MG63 (cell line): ENCODE results near the gene SLC39A11. TPM values are rescaled to one million over a fixed set of nuclear protein-coding genes. Genes with fewer than 3 reads are reported as not detected.

Experiments
- DNase-seq: peaks from one replicate; pipeline ENCODE4 v3.0.0-alpha.2; 2020
- H3K27me3 ChIP-seq: fragments of 250-450 bp; sonication (Bioruptor Pico); 2 replicates; pipeline ENCODE4 v1.5.1; 2020; ENCODE audit warnings: mild to moderate bottlenecking, moderate library complexity
- H3K36me3 ChIP-seq: fragments of 250-450 bp; sonication (Bioruptor Pico); 2 replicates; pipeline ENCODE4 v1.5.1; 2020; ENCODE audit warnings: mild to moderate bottlenecking, moderate library complexity
- H3K4me3 ChIP-seq: fragments of 250-450 bp; sonication (Bioruptor Pico); 2 replicates; pipeline ENCODE4 v1.5.1; 2020; ENCODE audit warnings: mild to moderate bottlenecking, moderate library complexity
- H3K9me3 ChIP-seq: fragments of 250-450 bp; sonication (Bioruptor Pico); 2 replicates; pipeline ENCODE4 v1.5.1; 2020; ENCODE audit warnings: mild to moderate bottlenecking, moderate library complexity
- total RNA-seq: library from RNA; depleted of rRNA; stranded (reverse); fragments of >200 nt; shearing (Covaris generic); gene quantifications from 2 replicates; pipeline ENCODE4 v1.2.3, GENCODE V29; 2014; ENCODE audit warnings: low replicate concordance; rRNA removed

Gene SLC39A11
- total RNA-seq, 1 experiment from 2014 or later: 13.7 TPM

DNA sequence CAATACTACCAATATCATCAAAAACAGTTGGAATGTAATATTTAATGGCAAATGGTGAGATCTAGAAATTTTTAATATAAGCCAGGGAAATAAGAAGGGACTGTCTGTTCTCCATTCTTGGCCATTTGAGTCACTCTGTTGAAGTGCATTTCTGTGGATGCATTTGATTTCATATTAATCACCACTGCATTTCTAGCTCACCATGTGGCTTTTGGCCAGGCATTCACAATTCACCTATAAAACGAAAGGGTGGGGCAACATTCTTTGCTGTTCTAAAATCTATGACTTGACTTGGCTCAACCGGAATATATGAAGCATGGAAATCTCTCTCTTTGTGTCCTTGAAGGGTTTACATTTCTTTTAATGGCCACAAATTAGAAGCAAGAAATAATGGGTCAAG is 483.0 kb downstream of the SLC39A11 start:
- DNase-seq: peak; percentile 69
- H3K4me3 ChIP-seq: no peak overlapping the region
- H3K27me3 ChIP-seq: no peaks in the 10 kb centered on the region
- H3K36me3 ChIP-seq: no peaks in the 10 kb centered on the region
- H3K9me3 ChIP-seq: peaks cover 8% of the 10 kb centered on the region

DNA sequence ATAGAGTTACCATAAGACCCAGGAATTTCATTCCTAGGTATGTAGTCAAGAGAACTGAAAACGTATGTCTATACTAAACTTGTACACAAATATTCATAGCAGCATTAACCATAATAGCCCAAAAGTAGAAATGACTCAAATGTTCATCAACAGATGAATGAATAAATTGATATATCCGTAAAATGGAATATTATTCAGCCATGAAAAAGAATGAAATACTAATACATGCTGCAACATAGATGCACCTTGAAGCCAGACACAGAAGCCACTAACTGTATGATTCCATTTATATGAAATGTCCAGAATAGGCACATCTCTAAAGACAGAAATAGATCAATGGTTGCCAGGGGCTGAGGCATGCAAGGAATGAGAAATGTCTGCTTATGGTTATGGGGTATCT is 484.1 kb downstream of the SLC39A11 start:
- DNase-seq: no peak
- H3K27me3 ChIP-seq: no peaks in the 10 kb centered on the region
- H3K4me3 ChIP-seq: no peak overlapping the region
- H3K9me3 ChIP-seq: peaks cover 8% of the 10 kb centered on the region
- no peaks in the 10 kb centered on the region for H3K36me3 ChIP-seq

DNA sequence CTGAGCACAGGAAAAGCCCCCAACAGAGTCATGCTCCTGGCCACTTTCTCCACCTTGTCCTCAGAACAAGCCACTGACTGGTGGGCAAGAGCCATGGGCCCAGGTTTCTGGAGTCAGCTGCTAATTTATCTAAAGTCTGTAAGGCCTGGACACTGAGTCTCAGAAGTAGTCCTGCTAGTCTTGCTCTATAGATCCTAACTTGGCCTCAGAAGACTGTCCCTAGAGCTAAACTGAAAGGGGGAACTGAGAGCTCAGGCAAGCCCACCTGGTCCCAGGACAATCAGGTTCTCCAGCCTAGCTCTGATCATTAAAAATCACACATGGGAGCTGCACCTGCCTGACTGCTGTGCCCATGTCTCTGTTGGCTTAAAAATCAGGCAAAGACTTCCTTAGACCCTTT is 485.8 kb downstream of the SLC39A11 start:
- Histone ChIP-seq H3K36me3 (no peaks in the 10 kb centered on the region), H3K27me3 (no peaks in the 10 kb centered on the region), H3K9me3 (peaks cover 8% of the 10 kb centered on the region), H3K4me3 (no peak overlapping the region)
- DNase-seq: no peak

DNA sequence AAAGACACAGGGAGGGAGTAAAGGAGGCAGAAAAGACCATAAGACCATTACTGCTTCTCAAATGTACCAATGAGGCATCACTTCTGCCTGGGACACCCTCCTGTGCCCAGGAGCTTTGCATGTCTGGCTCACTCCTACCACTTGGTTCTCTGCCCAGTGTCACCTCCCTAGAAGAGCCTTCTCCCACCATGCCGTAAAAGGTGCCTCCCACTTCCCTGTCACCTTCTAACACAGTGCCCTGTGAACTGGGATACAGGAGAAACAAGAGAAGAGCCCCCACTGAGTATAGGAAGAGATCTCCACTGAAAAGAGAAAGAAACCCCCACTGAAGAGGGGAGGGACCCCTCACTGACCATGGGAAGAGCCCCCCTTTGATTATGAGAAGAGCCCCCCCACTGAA is 486.9 kb downstream of the SLC39A11 start:
- H3K36me3 ChIP-seq: no peaks in the 10 kb centered on the region
- no peak overlapping the region for H3K4me3 ChIP-seq
- DNase-seq: no peak
- peaks cover 8% of the 10 kb centered on the region for H3K9me3 ChIP-seq
- H3K27me3 ChIP-seq: no peaks in the 10 kb centered on the region

DNA sequence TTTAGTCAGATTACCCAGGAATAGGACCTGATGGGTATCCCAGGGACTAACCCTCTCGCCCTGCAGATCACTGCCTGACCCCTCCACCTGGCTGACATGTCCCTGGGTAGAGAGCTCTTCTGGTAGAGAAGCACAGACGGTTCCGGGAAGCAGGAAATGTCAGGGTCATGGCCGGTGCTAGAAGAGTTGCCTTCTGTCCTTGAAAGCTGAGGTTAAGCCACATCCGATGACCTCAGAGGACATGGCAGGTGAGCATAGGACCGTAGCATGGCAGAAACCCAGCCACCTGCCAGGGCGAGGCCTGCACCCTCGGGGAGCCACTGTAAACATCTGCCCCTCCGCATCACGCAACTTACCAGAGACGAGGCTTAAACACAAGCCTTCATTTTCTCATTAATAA is 488.0 kb downstream of the SLC39A11 start:
- DNase-seq: no peak
- no peak overlapping the region for H3K4me3 ChIP-seq
- H3K36me3 ChIP-seq: no peaks in the 10 kb centered on the region
- peaks cover 8% of the 10 kb centered on the region for H3K9me3 ChIP-seq
- H3K27me3 ChIP-seq: no peaks in the 10 kb centered on the region

DNA sequence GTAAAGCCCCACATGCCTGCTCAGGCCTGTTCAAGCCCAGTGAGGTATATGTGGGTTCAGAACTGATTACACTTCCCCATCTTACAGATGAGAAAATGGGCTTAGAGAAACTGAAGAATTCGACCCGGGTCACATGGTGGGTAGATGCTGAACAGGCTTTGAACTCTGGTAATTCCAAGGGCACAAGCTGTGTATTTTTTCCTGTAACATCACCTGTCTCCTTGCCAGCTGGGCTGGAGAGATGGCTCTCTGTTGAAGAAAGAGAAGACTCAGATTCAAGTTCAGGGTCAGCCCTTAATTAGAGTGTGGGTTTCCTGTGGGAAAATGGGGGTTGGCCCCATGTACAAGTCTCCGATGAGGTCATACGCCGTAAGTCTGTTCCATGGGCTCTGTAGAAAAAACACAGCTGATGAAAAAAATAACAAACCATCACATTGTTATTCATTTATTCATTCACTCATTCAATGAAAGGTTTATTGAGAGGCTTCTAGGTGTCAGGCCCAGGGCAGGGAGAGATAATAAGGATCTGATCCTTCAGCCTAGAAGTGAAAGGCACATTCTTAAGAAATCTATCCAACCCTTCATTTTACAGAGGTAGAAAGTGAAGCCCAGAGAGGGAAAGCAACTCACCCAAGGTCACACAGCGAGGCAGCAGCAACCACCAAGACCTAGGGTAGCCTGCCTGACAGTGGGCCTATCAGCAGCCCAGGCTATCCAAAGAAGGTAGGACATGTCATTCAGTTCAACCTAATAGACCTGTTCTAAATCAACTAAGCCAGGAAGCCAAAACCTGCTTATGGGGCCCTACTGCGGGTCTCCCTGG is 488.9 kb downstream of the SLC39A11 start:
- DNase-seq: no peak
- Histone ChIP-seq H3K4me3 (no peak overlapping the region), H3K9me3 (peaks cover 8% of the 10 kb centered on the region), H3K27me3 (0 out of 2 replicates have a peak, but pooled peaks cover 1% of the 10 kb centered on the region), H3K36me3 (no peaks in the 10 kb centered on the region)

DNA sequence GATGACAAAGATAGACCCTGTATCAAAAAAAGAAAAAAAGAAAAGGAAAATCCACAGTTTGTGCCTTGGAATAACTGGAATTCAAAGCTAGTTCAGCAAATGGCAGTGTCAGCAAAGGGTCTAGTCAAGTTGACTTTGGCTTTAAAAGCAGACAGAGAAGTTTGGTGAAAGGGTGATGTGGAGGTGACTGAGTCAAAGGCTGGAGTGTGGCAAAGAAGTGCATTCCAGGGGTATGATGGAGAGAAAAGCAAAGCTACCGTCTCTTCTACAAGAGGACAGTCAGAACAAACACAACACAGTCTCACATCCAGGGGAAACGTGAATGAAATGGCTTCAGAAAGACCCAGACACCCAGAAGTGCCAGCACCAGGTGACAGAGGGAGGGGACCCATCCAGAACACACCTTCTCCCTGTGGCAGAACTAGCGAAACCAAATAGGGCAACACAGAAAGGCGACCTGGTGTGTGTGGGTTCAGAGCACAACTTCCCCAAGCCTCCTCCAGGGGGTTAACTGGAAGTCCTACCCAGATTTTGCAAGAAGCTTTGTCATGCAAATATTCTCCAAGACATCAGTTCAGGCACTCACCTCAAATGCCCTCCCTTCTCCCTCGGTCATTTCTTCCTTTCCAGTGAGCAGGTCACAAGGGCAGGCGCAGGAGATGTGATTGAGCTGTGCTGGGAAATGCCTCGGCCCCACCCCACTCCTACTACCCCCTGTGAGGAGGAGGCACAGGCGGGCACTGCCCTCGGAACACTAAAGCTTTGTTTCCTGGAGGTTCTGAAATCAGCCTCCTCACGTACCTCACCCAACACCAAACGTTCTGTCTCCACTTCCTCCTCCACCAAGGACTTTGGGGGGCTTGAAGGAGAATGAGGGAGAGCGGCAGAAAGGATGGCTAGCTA is 489.7 kb downstream of the SLC39A11 start:
- H3K27me3 ChIP-seq: 0 out of 2 replicates have a peak, but pooled peaks cover 2% of the 10 kb centered on the region
- no peaks in the 10 kb centered on the region for H3K36me3 ChIP-seq
- no peak for DNase-seq
- H3K4me3 ChIP-seq: no peak overlapping the region
- H3K9me3 ChIP-seq: peaks cover 6% of the 10 kb centered on the region

DNA sequence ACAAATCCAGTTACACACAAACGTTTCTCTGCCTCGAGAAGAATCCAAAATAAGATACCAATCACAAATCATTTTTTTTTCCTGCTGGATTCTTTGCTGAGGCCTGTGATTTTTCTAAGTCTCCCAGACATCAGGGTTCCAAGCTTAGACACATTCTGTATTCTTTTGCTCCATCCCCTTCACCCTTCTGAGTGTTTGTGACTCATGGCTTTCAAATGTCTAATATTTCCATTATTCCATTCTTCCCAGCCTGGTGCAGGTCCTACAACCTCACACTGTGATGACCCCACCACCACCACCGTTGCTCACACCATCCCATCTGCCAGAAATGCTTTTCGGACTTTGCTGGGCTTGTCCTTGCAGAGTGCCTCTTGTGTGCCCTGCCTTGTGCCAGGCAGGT is 491.6 kb downstream of the SLC39A11 start:
- Histone ChIP-seq H3K4me3 (no peak overlapping the region), H3K36me3 (no peaks in the 10 kb centered on the region), H3K9me3 (no peaks in the 10 kb centered on the region), H3K27me3 (peaks cover 5% of the 10 kb centered on the region; the same call in 1 of the 2 replicates)
- no peak for DNase-seq

DNA sequence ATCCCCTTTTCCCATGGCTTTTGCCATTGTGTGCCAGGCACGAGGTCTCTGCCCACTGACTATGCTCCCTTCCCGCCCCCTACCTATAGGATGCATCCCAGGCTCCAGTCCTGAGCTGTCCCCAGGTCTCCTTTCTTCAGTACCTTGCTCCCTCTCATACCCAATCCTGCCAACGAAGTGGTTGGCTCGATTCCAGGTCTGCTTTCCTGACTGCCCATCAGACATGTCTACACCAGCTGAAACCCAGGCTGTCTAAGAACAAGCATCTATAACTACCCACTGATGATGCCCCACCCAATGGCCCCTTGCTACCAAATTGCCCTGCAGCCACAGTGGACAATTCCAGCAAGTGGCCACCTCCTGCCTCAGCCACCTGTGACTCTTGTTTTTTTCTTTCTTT is 492.6 kb downstream of the SLC39A11 start:
- no peaks in the 10 kb centered on the region for H3K9me3 ChIP-seq
- H3K27me3 ChIP-seq: peaks cover 5% of the 10 kb centered on the region; the same call in 1 of the 2 replicates
- no peak for DNase-seq
- H3K36me3 ChIP-seq: no peaks in the 10 kb centered on the region
- no peak overlapping the region for H3K4me3 ChIP-seq

DNA sequence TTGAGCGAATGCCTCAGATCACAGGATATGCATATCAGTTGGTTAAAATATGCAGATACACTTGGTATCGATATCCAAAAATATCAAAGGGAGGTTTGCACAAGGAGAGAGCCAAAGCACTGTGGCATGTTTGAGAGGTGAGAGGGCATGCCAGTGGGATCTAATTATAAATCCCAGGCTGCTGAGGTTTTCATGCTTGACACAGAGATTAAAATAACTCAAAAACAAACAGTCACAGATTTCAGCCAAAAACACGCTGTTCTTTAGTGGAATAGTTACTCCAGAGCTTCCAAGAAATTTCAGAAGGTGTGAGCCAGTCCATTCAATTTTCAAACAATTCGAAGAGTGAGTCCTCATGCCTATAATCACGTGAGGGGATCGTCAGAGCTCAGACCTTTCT is 493.8 kb downstream of the SLC39A11 start:
- no peak overlapping the region for H3K4me3 ChIP-seq
- H3K27me3 ChIP-seq: peaks cover 5% of the 10 kb centered on the region; the same call in 1 of the 2 replicates
- DNase-seq: no peak
- no peaks in the 10 kb centered on the region for H3K9me3 ChIP-seq
- H3K36me3 ChIP-seq: no peaks in the 10 kb centered on the region

DNA sequence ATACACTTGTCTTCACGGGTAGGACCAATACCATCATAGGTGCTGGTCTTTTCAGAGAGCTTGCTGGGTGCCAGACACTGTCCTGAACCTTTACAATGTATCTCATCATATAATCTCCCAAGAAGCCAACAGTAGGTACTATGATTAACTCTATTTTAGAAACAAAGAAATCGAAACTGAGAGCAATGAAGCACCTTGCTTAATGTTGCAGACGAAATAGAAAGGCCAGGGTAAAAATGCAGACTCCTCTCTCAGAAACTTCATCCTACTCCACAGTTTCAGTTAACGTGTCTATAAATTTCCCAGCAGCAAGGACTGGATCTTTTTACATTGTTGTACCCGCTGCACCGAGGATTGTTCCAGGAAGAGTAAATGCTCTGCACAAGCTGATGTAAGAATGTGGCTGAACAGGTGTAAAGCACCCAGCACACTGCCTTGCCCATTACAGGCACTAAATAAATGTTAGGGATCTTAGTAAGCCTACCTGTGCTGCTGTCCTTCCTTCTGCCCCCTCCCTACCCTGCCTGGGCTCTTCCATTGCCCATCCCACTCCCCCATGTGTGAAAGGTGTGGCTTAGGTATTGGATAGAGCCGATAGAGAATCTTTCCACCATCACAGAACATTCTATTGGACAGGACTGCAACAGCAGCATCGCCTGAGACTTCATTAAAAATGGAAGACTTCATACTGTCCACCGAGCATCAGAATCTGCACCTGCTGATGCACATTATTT is 495.0 kb downstream of the SLC39A11 start:
- DNase-seq: no peak
- Histone ChIP-seq H3K9me3 (no peaks in the 10 kb centered on the region), H3K36me3 (no peaks in the 10 kb centered on the region), H3K27me3 (peaks cover 5% of the 10 kb centered on the region; the same call in 1 of the 2 replicates), H3K4me3 (no peak overlapping the region)

Other genes starting within 250 kb of the SLC39A11 start
- not detected in 2 replicates for gene SSTR2, start 72.3 kb upstream of the SLC39A11 start, total RNA-seq
- 9.9 and 25.5 TPM in 2 replicates for gene COG1, start 100.4 kb upstream of the SLC39A11 start, total RNA-seq
- gene CPSF4L, start 169.2 kb upstream of the SLC39A11 start, total RNA-seq: not detected in 2 replicates
- gene CDC42EP4, start 219.3 kb upstream of the SLC39A11 start, total RNA-seq: 37.7 and 52.4 TPM in 2 replicates